ENCODE results near the gene TMEM248.
"Not testable (repeated sequence)": the region's sequence is repeated elsewhere in the genome, so short reads cannot be mapped to it uniquely, and the experiment has no call there.

Gene TMEM248

GRCh38 chr7:66964411-66964810 is 43.4 kb downstream of the TMEM248 start:
- H3K4me3 ChIP-seq (ENCODE audit: low read depth, low read length): no peak overlapping the region
- no peak for TF ChIP-seq CTCF (IDR thresholded peaks at IDR 0.05; ENCODE audit: low read depth, low read length)

GRCh38 chr7:66967029-66967428 is 46.0 kb downstream of the TMEM248 start:
- no peak for TF ChIP-seq CTCF (IDR thresholded peaks at IDR 0.05; ENCODE audit: low read depth, low read length)
- H3K4me3 ChIP-seq (ENCODE audit: low read depth, low read length): no peak overlapping the region

GRCh38 chr7:66969001-66969400 is 48.0 kb downstream of the TMEM248 start:
- not testable (repeated sequence) for H3K4me3 ChIP-seq (ENCODE audit: low read depth, low read length)

GRCh38 chr7:66970310-66970709 is 49.3 kb downstream of the TMEM248 start:
- TF ChIP-seq CTCF (IDR thresholded peaks at IDR 0.05; ENCODE audit: low read depth, low read length): no peak
- H3K4me3 ChIP-seq (ENCODE audit: low read depth, low read length): no peak overlapping the region

- H3K4me3 ChIP-seq (ENCODE audit: low read depth, low read length): no peak overlapping the region
- no peak for TF ChIP-seq CTCF (IDR thresholded peaks at IDR 0.05; ENCODE audit: low read depth, low read length)
Measured at GRCh38 chr7:66974986-66975590, 54.1 kb downstream of the TMEM248 start.

GRCh38 chr7:66978312-66978711 is 57.3 kb downstream of the TMEM248 start:
- H3K4me3 ChIP-seq (ENCODE audit: low read depth, low read length): not testable (repeated sequence)

- H3K4me3 ChIP-seq (ENCODE audit: low read depth, low read length): not testable (repeated sequence)
Measured at GRCh38 chr7:66979013-66979412, 58.0 kb downstream of the TMEM248 start.

- not testable (repeated sequence) for H3K4me3 ChIP-seq (ENCODE audit: low read depth, low read length)
Measured at GRCh38 chr7:66980336-66980735, 59.3 kb downstream of the TMEM248 start.

- H3K4me3 ChIP-seq (ENCODE audit: low read depth, low read length): not testable (repeated sequence)
Measured at GRCh38 chr7:66989552-66989951, 68.5 kb downstream of the TMEM248 start.

GRCh38 chr7:66994051-66994450 is 73.0 kb downstream of the TMEM248 start:
- peak overlapping the region; percentile 74 for H3K4me3 ChIP-seq (ENCODE audit: low read depth, low read length)

GRCh38 chr7:66994691-66995049 is 73.6 kb downstream of the TMEM248 start:
- H3K4me3 ChIP-seq (ENCODE audit: low read depth, low read length): peak overlapping the region; percentile 74

GRCh38 chr7:66995050-66995776 is 74.2 kb downstream of the TMEM248 start, which contains the start of gene SBDS:
Gene SBDS, minus strand, starts transcription at chr7:66995586. Its CDS starts 169 bp downstream, at chr7:66995417.
- H3K4me3 ChIP-seq (ENCODE audit: low read depth, low read length): peak within 1 kb of the TSS; percentile 74

- H3K4me3 ChIP-seq (ENCODE audit: low read depth, low read length): peak within 1 kb of the TSS; percentile 64
Measured at GRCh38 chr7:66996444-66997191, 75.6 kb downstream of the TMEM248 start, which contains the start of gene TYW1. Gene TYW1, plus strand, starts transcription at chr7:66996833. Its CDS starts 146 bp downstream, at chr7:66996979.

GRCh38 chr7:67000601-67001258 is 79.7 kb downstream of the TMEM248 start:
- H3K4me3 ChIP-seq (ENCODE audit: low read depth, low read length): not testable (repeated sequence)

- H3K4me3 ChIP-seq (ENCODE audit: low read depth, low read length): not testable (repeated sequence)
Measured at GRCh38 chr7:67004145-67004544, 83.1 kb downstream of the TMEM248 start.
